WERI-Rb-1 (cell line): ENCODE measurements around the gene GNL3L.
"Not testable (repeated sequence)": the region's sequence is repeated elsewhere in the genome, so short reads cannot be mapped to it uniquely, and the experiment has no call there.

Experiments used
- DNase-seq: peaks from one replicate; pipeline ENCODE4 v3.0.0-alpha.2; 2020
- H3K27ac ChIP-seq: fragments of 250-450 bp; sonication (Bioruptor Pico); 2 replicates; pipeline ENCODE4 v1.5.1; 2020; ENCODE audit warnings: mild to moderate bottlenecking, moderate library complexity
- H3K27me3 ChIP-seq: fragments of 250-450 bp; sonication (Bioruptor Pico); 2 replicates; pipeline ENCODE4 v1.5.1; 2021; ENCODE audit warnings: mild to moderate bottlenecking, low read depth, moderate library complexity; ENCODE audit not compliant: insufficient read depth, severe bottlenecking
- H3K36me3 ChIP-seq: fragments of 250-450 bp; sonication (Bioruptor Pico); 2 replicates; pipeline ENCODE4 v1.5.1; 2020; ENCODE audit warnings: mild to moderate bottlenecking, moderate library complexity
- H3K4me3 ChIP-seq: 2 replicates; pipeline ENCODE4 v1.5.1; 2011; ENCODE audit warnings: low read depth, mild to moderate bottlenecking, control low read depth, low read length
- H3K9me3 ChIP-seq: fragments of 250-450 bp; sonication (Bioruptor Pico); 2 replicates; pipeline ENCODE4 v1.5.1; 2021; ENCODE audit warnings: mild to moderate bottlenecking, moderate library complexity; ENCODE audit not compliant: severe bottlenecking
- CTCF ChIP-seq: IDR thresholded peaks from 2 replicates; pipeline ENCODE4 v1.5.1; 2011; ENCODE audit warnings: low read depth, mild to moderate bottlenecking, control low read depth, inconsistent platforms, low read length

Gene GNL3L

GRCh38 chrX:54496936-54497335 is 33.1 kb upstream of the GNL3L start:
- H3K36me3 ChIP-seq = no peaks in the 10 kb centered on the region
- H3K27me3 ChIP-seq = peaks cover 3% of the 10 kb centered on the region
- H3K4me3 ChIP-seq = no peak overlapping the region
- no peak overlapping the region for H3K27ac ChIP-seq
- H3K9me3 ChIP-seq = no peaks in the 10 kb centered on the region
- TF ChIP-seq CTCF = no peak
- no peak for DNase-seq

GRCh38 chrX:54509400-54509799 is 20.6 kb upstream of the GNL3L start:
- no peak overlapping the region for H3K4me3 ChIP-seq
- no peaks in the 10 kb centered on the region for H3K9me3 ChIP-seq
- no peak overlapping the region for H3K27ac ChIP-seq
- peaks cover 3% of the 10 kb centered on the region for H3K27me3 ChIP-seq
- TF ChIP-seq CTCF = no peak
- DNase-seq = no peak
- H3K36me3 ChIP-seq = no peaks in the 10 kb centered on the region

GRCh38 chrX:54529151-54529550 is 868 bp upstream of the GNL3L start:
- peaks cover 4% of the 10 kb centered on the region for H3K27me3 ChIP-seq
- no peak for TF ChIP-seq CTCF
- peak; percentile 36 for DNase-seq
- peak overlapping the region; percentile 98 for H3K27ac ChIP-seq
- H3K36me3 ChIP-seq = peaks cover 4% of the 10 kb centered on the region
- peak overlapping the region; percentile 44 for H3K4me3 ChIP-seq
- no peaks in the 10 kb centered on the region for H3K9me3 ChIP-seq

- Histone ChIP-seq H3K4me3 (peak overlapping the region; percentile 79), H3K36me3 (peaks cover 6% of the 10 kb centered on the region), H3K9me3 (no peaks in the 10 kb centered on the region), H3K27ac (peak overlapping the region; percentile 98), H3K27me3 (peaks cover 4% of the 10 kb centered on the region)
- TF ChIP-seq CTCF = no peak
- no peak for DNase-seq
These were observed 410 bp downstream of the GNL3L start for GRCh38 chrX:54530357-54530900.

GRCh38 chrX:54534271-54534670 is 4.3 kb downstream of the GNL3L start:
- no peaks in the 10 kb centered on the region for H3K9me3 ChIP-seq
- no peak for TF ChIP-seq CTCF
- no peak overlapping the region for H3K4me3 ChIP-seq
- H3K27ac ChIP-seq = no peak overlapping the region
- no peaks in the 10 kb centered on the region for H3K27me3 ChIP-seq
- DNase-seq = no peak
- H3K36me3 ChIP-seq = peaks cover 6% of the 10 kb centered on the region

GRCh38 chrX:54540289-54540688 is 10.3 kb downstream of the GNL3L start:
- no peaks in the 10 kb centered on the region for H3K9me3 ChIP-seq
- no peak for DNase-seq
- H3K4me3 ChIP-seq = no peak overlapping the region
- no peak for TF ChIP-seq CTCF
- H3K27me3 ChIP-seq = no peaks in the 10 kb centered on the region
- peaks cover 15% of the 10 kb centered on the region for H3K36me3 ChIP-seq
- no peak overlapping the region for H3K27ac ChIP-seq

- not testable (repeated sequence) for H3K9me3 ChIP-seq, H3K4me3 ChIP-seq, H3K27ac ChIP-seq, H3K27me3 ChIP-seq, DNase-seq
- peaks cover 17% of the 10 kb centered on the region for H3K36me3 ChIP-seq
These were observed 12.2 kb downstream of the GNL3L start for GRCh38 chrX:54542239-54542638.
